WI38 (cell line): ENCODE measurements around the gene CD55.

Experiments used
- H3K4me3 ChIP-seq: 2 replicates; pipeline ENCODE4 v1.5.1; 2011; ENCODE audit warnings: low read depth, mild to moderate bottlenecking, control low read depth, low read length
- TF ChIP-seq, protein P1 (sequence below): IDR thresholded peaks from 2 replicates; pipeline ENCODE4 v1.5.1; 2012; ENCODE audit warnings: low read depth, mild to moderate bottlenecking, control low read depth, low read length

Gene CD55

DNA sequence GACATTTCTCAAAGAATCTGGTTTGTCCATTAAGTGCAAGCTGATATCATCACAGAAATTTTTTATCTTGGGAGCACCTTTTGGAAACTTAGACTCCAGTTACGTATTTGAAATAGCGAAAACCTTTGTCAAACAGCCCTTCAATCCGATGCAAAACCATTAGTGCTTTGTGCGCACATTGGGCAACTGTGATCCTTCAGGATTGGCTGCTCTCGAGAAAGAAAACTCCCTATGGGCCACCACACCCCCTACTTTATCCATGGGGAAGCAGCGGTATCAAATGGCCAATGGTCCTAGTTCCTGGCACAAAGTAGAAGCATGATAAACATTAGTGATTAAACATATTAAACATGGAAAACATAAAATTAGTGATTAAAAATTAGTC lies 16.0 kb upstream of the CD55 start:
- TF ChIP-seq, protein P1, sequence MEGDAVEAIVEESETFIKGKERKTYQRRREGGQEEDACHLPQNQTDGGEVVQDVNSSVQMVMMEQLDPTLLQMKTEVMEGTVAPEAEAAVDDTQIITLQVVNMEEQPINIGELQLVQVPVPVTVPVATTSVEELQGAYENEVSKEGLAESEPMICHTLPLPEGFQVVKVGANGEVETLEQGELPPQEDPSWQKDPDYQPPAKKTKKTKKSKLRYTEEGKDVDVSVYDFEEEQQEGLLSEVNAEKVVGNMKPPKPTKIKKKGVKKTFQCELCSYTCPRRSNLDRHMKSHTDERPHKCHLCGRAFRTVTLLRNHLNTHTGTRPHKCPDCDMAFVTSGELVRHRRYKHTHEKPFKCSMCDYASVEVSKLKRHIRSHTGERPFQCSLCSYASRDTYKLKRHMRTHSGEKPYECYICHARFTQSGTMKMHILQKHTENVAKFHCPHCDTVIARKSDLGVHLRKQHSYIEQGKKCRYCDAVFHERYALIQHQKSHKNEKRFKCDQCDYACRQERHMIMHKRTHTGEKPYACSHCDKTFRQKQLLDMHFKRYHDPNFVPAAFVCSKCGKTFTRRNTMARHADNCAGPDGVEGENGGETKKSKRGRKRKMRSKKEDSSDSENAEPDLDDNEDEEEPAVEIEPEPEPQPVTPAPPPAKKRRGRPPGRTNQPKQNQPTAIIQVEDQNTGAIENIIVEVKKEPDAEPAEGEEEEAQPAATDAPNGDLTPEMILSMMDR = no peak
- H3K4me3 ChIP-seq = no peak overlapping the region

DNA sequence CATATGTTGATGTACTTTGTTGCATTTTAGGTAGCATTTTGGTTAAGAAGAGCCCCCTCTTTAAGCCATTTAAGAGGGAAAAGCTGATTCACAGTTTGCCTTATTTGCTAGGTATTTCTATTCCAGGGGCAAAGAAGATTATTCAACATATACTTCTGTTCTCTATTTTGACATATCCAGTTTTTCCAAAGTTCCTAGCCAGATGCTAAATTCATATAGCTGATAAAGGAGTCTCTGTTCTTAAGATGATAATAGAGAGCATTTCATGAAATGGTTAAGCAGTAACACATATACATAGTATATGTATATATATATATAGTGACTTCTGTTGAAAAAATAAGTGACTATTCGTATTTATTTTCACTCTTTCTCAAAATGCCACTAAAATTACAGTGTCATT lies 15.5 kb upstream of the CD55 start:
- TF ChIP-seq, protein P1 = no peak
- H3K4me3 ChIP-seq = no peak overlapping the region

DNA sequence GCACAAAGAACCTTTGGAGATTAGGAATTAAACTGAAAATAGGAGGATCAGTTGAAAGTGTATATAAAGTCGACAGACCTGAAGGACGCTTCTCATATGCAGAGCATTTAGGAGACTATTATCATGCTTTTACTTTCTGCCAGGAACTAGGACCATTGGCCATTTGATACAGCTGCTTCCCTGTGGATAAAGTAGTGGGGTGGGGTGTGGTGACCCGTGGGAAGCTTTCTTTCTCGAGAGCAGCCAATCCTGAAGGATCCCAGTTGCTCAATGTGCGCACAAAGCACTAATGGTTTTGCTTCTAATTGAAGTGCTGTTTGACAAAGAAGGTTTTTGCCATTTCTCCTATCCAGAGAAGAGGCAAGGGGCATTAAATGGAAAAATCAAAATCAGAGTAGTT lies 14.9 kb upstream of the CD55 start:
- TF ChIP-seq, protein P1 = no peak
- H3K4me3 ChIP-seq = no peak overlapping the region

DNA sequence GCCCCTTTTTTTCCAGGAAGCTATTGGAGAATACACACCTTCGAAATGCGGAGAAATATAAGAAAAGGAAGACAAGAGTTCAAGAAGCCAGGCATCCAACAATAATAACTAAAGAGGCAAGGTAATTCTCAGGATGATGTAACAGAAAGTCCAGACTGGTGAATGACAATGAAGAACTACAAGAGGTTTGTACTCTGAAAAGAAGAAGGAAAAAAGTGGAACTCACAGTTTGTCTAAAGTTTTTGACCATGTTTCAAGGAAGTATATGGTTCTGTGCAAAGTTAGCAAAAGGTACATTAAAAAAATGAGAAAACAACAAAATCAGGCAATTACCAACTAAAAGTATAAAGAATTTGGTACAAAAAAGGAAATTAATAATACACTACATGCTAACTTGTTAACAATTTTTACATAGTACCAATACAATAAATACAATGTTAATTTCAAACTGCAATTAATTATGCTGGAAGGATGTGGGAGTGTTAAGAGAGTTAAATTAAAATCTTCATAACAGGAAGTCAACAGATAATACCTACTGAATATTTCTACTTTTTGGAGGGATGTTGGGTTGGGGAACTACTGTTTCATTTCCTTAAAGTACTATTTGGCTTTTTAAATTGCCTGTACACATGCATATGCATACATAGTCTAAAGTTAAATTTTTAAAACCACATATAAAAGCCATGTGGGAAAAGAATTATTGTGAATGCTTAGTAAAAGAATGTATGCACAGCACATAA lies 12.9 kb upstream of the CD55 start:
- H3K4me3 ChIP-seq = no peak overlapping the region
- TF ChIP-seq, protein P1 = no peak

DNA sequence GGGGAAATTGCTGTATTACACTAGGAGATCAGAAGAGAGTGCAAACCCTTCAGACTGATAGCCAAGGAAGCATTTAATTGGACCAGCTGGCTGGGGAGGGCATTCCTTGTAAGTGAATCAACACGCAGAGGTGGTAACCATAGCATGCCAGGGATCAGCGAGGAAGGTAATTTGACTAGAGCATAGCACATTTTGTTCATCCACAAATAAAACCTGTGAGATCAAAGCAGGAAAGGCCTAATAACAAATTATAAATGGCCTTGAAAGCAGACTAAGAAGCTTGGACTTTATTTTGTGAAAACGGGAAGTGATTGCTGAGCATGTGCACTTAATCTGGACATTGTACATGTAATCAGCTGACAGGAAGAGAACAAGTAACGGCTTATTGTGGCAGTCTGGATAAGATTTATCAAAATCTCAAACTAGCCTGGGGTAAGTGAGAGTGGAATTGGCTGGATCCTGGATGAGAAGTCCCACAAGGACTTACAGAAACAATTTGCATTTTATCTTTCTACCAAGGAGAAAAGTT lies 11.7 kb upstream of the CD55 start:
- H3K4me3 ChIP-seq = peak overlapping the region; percentile 23; the same call in 1 of the 2 replicates
- TF ChIP-seq, protein P1 = no peak

DNA sequence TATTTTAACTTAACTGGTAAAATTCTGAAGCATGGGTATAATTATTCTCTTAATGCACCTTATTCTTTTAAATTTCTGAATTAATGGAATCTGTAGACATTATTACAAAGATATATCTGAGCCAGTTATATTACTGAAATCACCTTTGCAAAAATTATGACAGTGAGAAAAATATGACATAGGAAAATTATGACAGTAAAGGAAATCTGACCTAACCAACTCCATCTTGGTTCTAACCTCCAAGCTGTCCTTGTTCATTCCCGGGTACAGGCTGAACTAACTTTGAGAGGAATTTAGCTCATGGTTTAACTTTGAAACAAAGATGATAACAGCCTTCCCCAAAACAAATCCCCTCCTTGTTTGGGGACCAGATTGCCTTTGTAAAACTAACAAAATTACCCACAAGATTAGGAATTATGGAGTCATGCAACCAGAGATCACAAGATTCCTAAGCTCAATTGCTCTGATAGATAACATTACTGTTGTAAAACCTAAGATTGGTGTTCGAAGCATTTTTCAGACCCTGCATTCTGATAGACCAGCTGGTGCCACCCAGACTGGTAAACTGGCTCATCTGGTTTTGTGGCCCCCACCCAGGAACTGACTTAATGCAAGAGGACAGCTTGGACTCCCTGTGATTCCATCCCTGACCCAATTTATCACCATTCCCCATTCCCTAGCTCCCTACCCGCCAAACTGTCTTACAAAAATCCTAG lies 9.4 kb upstream of the CD55 start:
- TF ChIP-seq, protein P1 = no peak
- no peak overlapping the region for H3K4me3 ChIP-seq

DNA sequence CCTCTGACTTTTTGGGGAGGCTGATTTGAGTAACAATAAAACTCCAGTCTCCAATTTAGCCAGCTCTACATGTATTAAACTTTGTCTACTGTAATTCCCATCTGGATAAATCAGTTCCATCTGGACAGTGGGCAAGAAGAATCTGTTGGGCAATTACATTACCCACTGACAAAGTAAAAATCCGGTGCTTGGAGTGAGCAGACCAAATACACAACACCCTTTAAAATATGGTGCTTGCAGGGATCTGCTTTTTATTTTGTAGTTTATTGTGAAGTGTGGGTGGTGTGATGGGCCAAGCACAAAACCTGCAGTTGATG lies 8.9 kb upstream of the CD55 start:
- TF ChIP-seq, protein P1 = no peak

More for the DNA sequence above, 8.9 kb upstream of the CD55 start:
- H3K4me3 ChIP-seq = no peak overlapping the region
